PFSK-1 (cell line): Measurements from ENCODE around the gene TCTN2.

Experiments
- POLR2AphosphoS5 ChIP-seq: IDR thresholded peaks from 2 replicates; pipeline ENCODE4 v1.6.1; 2012; ENCODE audit warnings: low read depth, mild to moderate bottlenecking, control low read depth, low read length, moderate library complexity
- SIN3A ChIP-seq: IDR thresholded peaks from 2 replicates; pipeline ENCODE4 v1.6.1; 2012; ENCODE audit warnings: mild to moderate bottlenecking, low read length, moderate library complexity, borderline replicate concordance; ENCODE audit not compliant: insufficient read depth
- TAF1 ChIP-seq: IDR thresholded peaks from 2 replicates; pipeline ENCODE4 v1.6.1; 2012; ENCODE audit warnings: low read length, control low read depth, borderline replicate concordance; ENCODE audit not compliant: insufficient read depth

DNA sequence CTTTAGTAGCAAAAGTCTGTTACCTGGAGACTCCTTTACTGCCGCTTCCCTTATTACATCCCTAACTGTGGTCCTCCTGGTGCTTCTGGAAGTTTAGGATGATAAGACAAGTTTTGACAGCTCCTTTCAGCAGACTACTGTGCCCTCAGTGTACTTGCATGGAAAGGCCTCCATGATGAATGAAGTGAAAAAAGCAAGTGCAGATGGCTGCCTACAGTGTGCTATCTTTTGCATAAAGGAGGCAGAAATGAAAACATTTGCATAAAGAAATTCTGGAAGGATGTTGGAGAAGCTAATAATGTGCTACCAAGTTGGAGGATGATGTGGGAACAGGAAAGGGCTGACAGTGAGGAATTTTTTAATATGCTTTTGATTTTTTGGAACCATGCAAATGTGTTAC, 4.5 kb downstream of the TCTN2 start:
- TF ChIP-seq SIN3A (no peak), POLR2AphosphoS5 (no peak), TAF1 (no peak)
